Natural killer cell treated with Interleukin-12 subunit alpha and Interleukin-12 subunit beta and Interleukin-15 and Interleukin-18, amount 100 ng/mL, for 72 hours (primary cell): ENCODE data around the gene ZNF747. TPM values are rescaled to one million over a fixed set of nuclear protein-coding genes. Genes with fewer than 3 reads are reported as not detected.

Source experiments
- ATAC-seq, 2 donors: fragments of 150-1000 bp; cut with Tn5 transposase in 1 of 2; sonication (Bioruptor Pico), chemical (Tn5 transposase) in 1 of 2; 2 replicates each; pipeline ENCODE4 v1.10.0; 2021
- DNase-seq: peaks from one replicate; pipeline ENCODE4 v3.0.0; 2022; ENCODE audit warnings: low spot score
- H3K27ac Mint-ChIP-seq, 2 donors: 1 replicate in 1 of 2; 2 replicates in 1 of 2; pipeline ENCODE4 v1.8.0; 2022; ENCODE audit warnings: mixed read lengths in 2 of 2, mild to moderate bottlenecking in 1 of 2, moderate library complexity in 1 of 2
- H3K27me3 Mint-ChIP-seq, 2 donors: 1 replicate in 1 of 2; 2 replicates in 1 of 2; pipeline ENCODE4 v1.8.0; 2022; ENCODE audit warnings: mixed read lengths in 2 of 2
- H3K36me3 Mint-ChIP-seq: one replicate; pipeline ENCODE4 v1.8.0; 2022; ENCODE audit warnings: mixed read lengths
- H3K4me1 Mint-ChIP-seq, 2 donors: 1 replicate in 1 of 2; 2 replicates in 1 of 2; pipeline ENCODE4 v1.8.0; 2022; ENCODE audit warnings: low read depth in 2 of 2, mixed read lengths in 2 of 2, mild to moderate bottlenecking in 1 of 2
- H3K4me3 Mint-ChIP-seq: one replicate; pipeline ENCODE4 v1.8.0; 2022; ENCODE audit warnings: mixed read lengths
- H3K9me3 Mint-ChIP-seq: 2 replicates; pipeline ENCODE4 v1.8.0; 2022; ENCODE audit warnings: mixed read lengths
- total RNA-seq, 2 donors: library from RNA; stranded (reverse); gene quantifications; one replicate each; pipeline ENCODE4 v1.2.3, GENCODE V29; 2022

Gene ZNF747
- total RNA-seq, 2 donors from 2014 or later: 8.7 to 10.3 TPM

GRCh38 chr16:30565984-30566383 lies 31.3 kb upstream of the ZNF747 start:
- no peak overlapping the region for H3K4me3 Mint-ChIP-seq
- no peaks in the 10 kb centered on the region for H3K36me3 Mint-ChIP-seq
- no peaks in the 10 kb centered on the region for H3K9me3 Mint-ChIP-seq
- H3K27ac Mint-ChIP-seq: peak overlapping the region; percentile 97 to 99
- H3K27me3 Mint-ChIP-seq: no peaks in the 10 kb centered on the region
- H3K4me1 Mint-ChIP-seq: peaks cover 25 to 37% of the 10 kb centered on the region in 2 donors
- DNase-seq (no peak), ATAC-seq (no peak)

- peaks cover 25 to 36% of the 10 kb centered on the region in 2 donors for H3K4me1 Mint-ChIP-seq
- no peaks in the 10 kb centered on the region for H3K9me3 Mint-ChIP-seq
- no peaks in the 10 kb centered on the region for H3K36me3 Mint-ChIP-seq
- H3K27ac Mint-ChIP-seq: peak overlapping the region in 1 of 2 donors; percentile 97
- ATAC-seq: no peak
- no peak overlapping the region for H3K4me3 Mint-ChIP-seq
- no peak for DNase-seq
- H3K27me3 Mint-ChIP-seq: no peaks in the 10 kb centered on the region
Observed at GRCh38 chr16:30565526-30565925, 30.9 kb upstream of the ZNF747 start.

- Mint-ChIP-seq H3K9me3 (no peaks in the 10 kb centered on the region), H3K4me3 (peak overlapping the region; percentile 79), H3K27me3 (no peaks in the 10 kb centered on the region), H3K36me3 (no peaks in the 10 kb centered on the region), H3K27ac (peak overlapping the region; percentile 86 to 96), H3K4me1 (peaks cover 22 to 31% of the 10 kb centered on the region in 2 donors)
- ATAC-seq: no peak
- DNase-seq: no peak
Observed at GRCh38 chr16:30562021-30562420, 27.4 kb upstream of the ZNF747 start.

GRCh38 chr16:30561089-30561816 lies 26.6 kb upstream of the ZNF747 start:
- Mint-ChIP-seq H3K36me3 (no peaks in the 10 kb centered on the region), H3K9me3 (no peaks in the 10 kb centered on the region), H3K27ac (peak overlapping the region; percentile 86 to 96), H3K4me1 (peaks cover 16 to 25% of the 10 kb centered on the region in 2 donors), H3K4me3 (peak overlapping the region; percentile 79), H3K27me3 (no peaks in the 10 kb centered on the region)
- DNase-seq: peak; percentile 72
- ATAC-seq: no peak

- H3K4me3 Mint-ChIP-seq: peak overlapping the region; percentile 65
- H3K27ac Mint-ChIP-seq: peak overlapping the region; percentile 78 to 93
- H3K27me3 Mint-ChIP-seq: no peaks in the 10 kb centered on the region
- peaks cover 17 to 24% of the 10 kb centered on the region in 2 donors for H3K4me1 Mint-ChIP-seq
- H3K9me3 Mint-ChIP-seq: no peaks in the 10 kb centered on the region
- no peak for ATAC-seq
- H3K36me3 Mint-ChIP-seq: no peaks in the 10 kb centered on the region
- DNase-seq: no peak
Observed at GRCh38 chr16:30559690-30560089, 25.0 kb upstream of the ZNF747 start.

GRCh38 chr16:30558789-30559377 lies 24.2 kb upstream of the ZNF747 start:
- Mint-ChIP-seq H3K27ac (peak overlapping the region; percentile 78 to 93), H3K27me3 (no peaks in the 10 kb centered on the region), H3K36me3 (peaks cover 4% of the 10 kb centered on the region), H3K4me3 (peak overlapping the region; percentile 84), H3K4me1 (peaks cover 24 to 30% of the 10 kb centered on the region in 2 donors), H3K9me3 (no peaks in the 10 kb centered on the region)
- ATAC-seq (no peak), DNase-seq (no peak)

GRCh38 chr16:30557957-30558788 lies 23.5 kb upstream of the ZNF747 start, which contains the start of gene ZNF764:
TSS of gene ZNF764 (minus strand) at chr16:30558374. CDS start at chr16:30558182, 192 bp downstream.
- Mint-ChIP-seq H3K9me3 (no peaks in the 10 kb centered on the region), H3K4me1 (peaks cover 31 to 35% of the 10 kb centered on the region in 2 donors), H3K36me3 (peaks cover 4% of the 10 kb centered on the region), H3K4me3 (peak within 1 kb of the TSS; percentile 84), H3K27ac (peak within 1 kb of the TSS; percentile 78 to 93), H3K27me3 (no peaks in the 10 kb centered on the region)
- peak; percentile 98 for DNase-seq
- ATAC-seq: peak; percentile 98 to 99

- DNase-seq: no peak
- H3K4me1 Mint-ChIP-seq: peaks cover 33 to 38% of the 10 kb centered on the region in 2 donors
Observed at GRCh38 chr16:30557707-30557956, 23.0 kb upstream of the ZNF747 start.

GRCh38 chr16:30556125-30556473 lies 21.4 kb upstream of the ZNF747 start:
- Mint-ChIP-seq H3K27me3 (no peaks in the 10 kb centered on the region), H3K36me3 (peaks cover 4% of the 10 kb centered on the region), H3K4me1 (peaks cover 44 to 46% of the 10 kb centered on the region in 2 donors), H3K4me3 (peak overlapping the region; percentile 84), H3K9me3 (no peaks in the 10 kb centered on the region), H3K27ac (peak overlapping the region; percentile 78 to 93)
- no peak for ATAC-seq
- DNase-seq: no peak

More at GRCh38 chr16:30557707-30557956, 23.0 kb upstream of the ZNF747 start:
- Mint-ChIP-seq H3K27ac (peak overlapping the region; percentile 78 to 93), H3K36me3 (peaks cover 4% of the 10 kb centered on the region), H3K4me3 (peak overlapping the region; percentile 84), H3K27me3 (no peaks in the 10 kb centered on the region), H3K9me3 (no peaks in the 10 kb centered on the region)
- peak in 1 of 2 donors; percentile 0 for ATAC-seq

GRCh38 chr16:30555315-30556124 lies 20.9 kb upstream of the ZNF747 start:
- Mint-ChIP-seq H3K27ac (peak overlapping the region; percentile 78 to 93), H3K36me3 (peaks cover 4% of the 10 kb centered on the region), H3K4me1 (peaks cover 44 to 45% of the 10 kb centered on the region in 2 donors), H3K4me3 (peak overlapping the region; percentile 84), H3K9me3 (no peaks in the 10 kb centered on the region), H3K27me3 (no peaks in the 10 kb centered on the region)
- ATAC-seq (no peak), DNase-seq (no peak)

GRCh38 chr16:30554557-30555314 lies 20.1 kb upstream of the ZNF747 start:
- H3K27ac Mint-ChIP-seq: peak overlapping the region; percentile 70 to 94
- no peak overlapping the region for H3K4me3 Mint-ChIP-seq
- ATAC-seq (no peak), DNase-seq (no peak)
- no peaks in the 10 kb centered on the region for H3K9me3 Mint-ChIP-seq
- no peaks in the 10 kb centered on the region for H3K27me3 Mint-ChIP-seq
- peaks cover 44 to 45% of the 10 kb centered on the region in 2 donors for H3K4me1 Mint-ChIP-seq
- peaks cover 4% of the 10 kb centered on the region for H3K36me3 Mint-ChIP-seq

- Mint-ChIP-seq H3K4me1 (peaks cover 33 to 34% of the 10 kb centered on the region in 2 donors), H3K27ac (peak overlapping the region; percentile 70 to 94)
- no peak for DNase-seq
Observed at GRCh38 chr16:30553393-30553899, 18.8 kb upstream of the ZNF747 start.

More at GRCh38 chr16:30553393-30553899, 18.8 kb upstream of the ZNF747 start:
- Mint-ChIP-seq H3K4me3 (no peak overlapping the region), H3K36me3 (peaks cover 4% of the 10 kb centered on the region), H3K27me3 (no peaks in the 10 kb centered on the region), H3K9me3 (no peaks in the 10 kb centered on the region)
- no peak for ATAC-seq
